ENCODE results near the gene CEACAM19. TPM values are rescaled to one million over a fixed set of nuclear protein-coding genes. Genes with fewer than 3 reads are reported as not detected.

Gene CEACAM19
- polyA plus RNA-seq, 2 of the 4 experiments (the other 2 are of a cell fraction): 7.2 to 8.2 TPM

GRCh38 chr19:44698492-44699201 lies 27.4 kb downstream of the CEACAM19 start, which contains the start of gene CEACAM16:
CEACAM16 (plus strand) TSS chr19:44699151; CDS start chr19:44701457, 2,306 bp downstream.
- Histone ChIP-seq H3K9me3 (no peaks in the 10 kb centered on the region), H3K27ac (peak within 1 kb of the TSS; percentile 87 to 92), H3K4me3 (no peak within 1 kb of the TSS), H3K4me2 (no peak within 1 kb of the TSS), H3K4me1 (peaks cover 30% of the 10 kb centered on the region)
- no peak for ATAC-seq
- 81% methylated on average over 13 of the region's 13 CpGs for WGBS (ENCODE audit: missing lambda C conversion rate)
- no peak for DNase-seq (ENCODE audit: low read depth in 1 of 2, low spot score in 1 of 2)
- no peak for TF ChIP-seq BCL3 (IDR thresholded peaks at IDR 0.05)
- TF ChIP-seq NR3C1 (IDR thresholded peaks at IDR 0.05): no peak
- no peak for TF ChIP-seq MAFK (IDR thresholded peaks at IDR 0.05; ENCODE audit: partially characterized antibody)
- no peak for TF ChIP-seq FOXS1 (CRISPR knock-in tag; IDR thresholded peaks at IDR 0.05)
- CTCF ChIA-PET: interaction anchor here (1.0 to 31.4 kb wide), 4 partner anchors 1 to 147 kb away, joined by 3 to 694 read pairs (median 350); partner anchors contain the start of genes CEACAM16 and NECTIN2
- FAIRE-seq: no peak
- POLR2A ChIA-PET: no interaction called here

GRCh38 chr19:44700547-44700946 lies 29.3 kb downstream of the CEACAM19 start:
- TF ChIP-seq EP300 (IDR thresholded peaks at IDR 0.05) (no peak), ZNF302 (CRISPR knock-in tag; IDR thresholded peaks at IDR 0.05) (no peak), NR3C1 (IDR thresholded peaks at IDR 0.05) (no peak), KDM1A (IDR thresholded peaks at IDR 0.05; ENCODE audit: low read depth) (0 out of 2 replicates have a peak, but pooled peaks have one; percentile 54), JUN (IDR thresholded peaks at IDR 0.05) (no peak)
- CTCF ChIA-PET: interaction anchor here (0.9 to 31.4 kb wide), 10 partner anchors 3 to 144 kb away, joined by 3 to 694 read pairs (median 3); partner anchors contain the start of gene CEACAM16
- ATAC-seq (no peak), DNase-seq (ENCODE audit: low read depth in 1 of 2, low spot score in 1 of 2) (no peak), FAIRE-seq (no peak)
- Histone ChIP-seq H3K4me2 (no peak overlapping the region), H3K27ac (peak overlapping the region; percentile 4 to 71; a peak in 4 of 6 replicates), H3K4me1 (peaks cover 11% of the 10 kb centered on the region), H3K4me3 (no peak overlapping the region), H3K9me3 (no peaks in the 10 kb centered on the region)
- POLR2A ChIA-PET: no interaction called here
- WGBS (ENCODE audit: missing lambda C conversion rate): 91% methylated on average over 5 of the region's 5 CpGs

GRCh38 chr19:44701228-44701627 lies 29.9 kb downstream of the CEACAM19 start:
- no peak overlapping the region for H3K4me3 ChIP-seq
- TF ChIP-seq CHD4 (IDR thresholded peaks at IDR 0.05; ENCODE audit: borderline replicate concordance) (no peak), E2F6 (IDR thresholded peaks at IDR 0.05; ENCODE audit: borderline replicate concordance, low read depth) (no peak), JUN (IDR thresholded peaks at IDR 0.05) (no peak)
- ATAC-seq (no peak), DNase-seq (ENCODE audit: low read depth in 1 of 2, low spot score in 1 of 2) (no peak), FAIRE-seq (no peak)
- ChIA-PET POLR2A (no interaction called here), CTCF (interaction anchor here (0.8 to 31.4 kb wide), 8 partner anchors 3 to 145 kb away, joined by 3 to 694 read pairs (median 8); partner anchors contain the start of genes CEACAM16 and NECTIN2)
- no peak overlapping the region for H3K4me2 ChIP-seq
- 82% methylated on average over 15 of the region's 15 CpGs for WGBS (ENCODE audit: missing lambda C conversion rate)
- peaks cover 4% of the 10 kb centered on the region for H3K4me1 ChIP-seq
- peak overlapping the region; percentile 4 to 71; a peak in 3 of 6 replicates for H3K27ac ChIP-seq
- H3K9me3 ChIP-seq: no peaks in the 10 kb centered on the region

- CTCF ChIA-PET: interaction anchor here (1.1 to 31.4 kb wide), 7 partner anchors 5 to 141 kb away, joined by 3 to 694 read pairs (median 8); partner anchors contain the start of gene CEACAM16
Observed at GRCh38 chr19:44702551-44703176, 31.4 kb downstream of the CEACAM19 start.

More at GRCh38 chr19:44702551-44703176, 31.4 kb downstream of the CEACAM19 start:
- FAIRE-seq (no peak), ATAC-seq (no peak; a peak in 1 of 6 replicates), DNase-seq (ENCODE audit: low read depth in 1 of 2, low spot score in 1 of 2) (no peak)
- Histone ChIP-seq H3K4me1 (no peaks in the 10 kb centered on the region), H3K9me3 (no peaks in the 10 kb centered on the region), H3K4me3 (no peak overlapping the region), H3K4me2 (no peak overlapping the region), H3K27ac (peak overlapping the region in 1 of 2 experiments; percentile 71; a peak in 3 of 6 replicates)
- POLR2A ChIA-PET: no interaction called here
- 86% methylated on average over 17 of the region's 17 CpGs for WGBS (ENCODE audit: missing lambda C conversion rate)
- TF ChIP-seq ZNF302 (CRISPR knock-in tag; IDR thresholded peaks at IDR 0.05) (no peak), PHF8 (IDR thresholded peaks at IDR 0.05; ENCODE audit: borderline replicate concordance, low read depth) (no peak), CTCF (IDR thresholded peaks at IDR 0.05) (no peak), ELK1 (IDR thresholded peaks at IDR 0.05; ENCODE audit: low read depth, low read length) (no peak), CHD4 (IDR thresholded peaks at IDR 0.05; ENCODE audit: borderline replicate concordance) (no peak), MYC (IDR thresholded peaks at IDR 0.05; ENCODE audit: borderline replicate concordance, low read length) (no peak), TFCP2L1 (CRISPR knock-in tag; IDR thresholded peaks at IDR 0.05) (no peak), ESRRA (IDR thresholded peaks at IDR 0.05; ENCODE audit: borderline replicate concordance, low read length) (no peak)

Data from A549 (cell line).